Measurements from ENCODE around the gene ANO1. TPM values are rescaled to one million over a fixed set of nuclear protein-coding genes. Genes with fewer than 3 reads are reported as not detected.

Gene ANO1
- total and polyA plus RNA-seq, 2 donors (not counting 1 experiment from before 2014, with no cell fraction given) = not detected

DNA sequence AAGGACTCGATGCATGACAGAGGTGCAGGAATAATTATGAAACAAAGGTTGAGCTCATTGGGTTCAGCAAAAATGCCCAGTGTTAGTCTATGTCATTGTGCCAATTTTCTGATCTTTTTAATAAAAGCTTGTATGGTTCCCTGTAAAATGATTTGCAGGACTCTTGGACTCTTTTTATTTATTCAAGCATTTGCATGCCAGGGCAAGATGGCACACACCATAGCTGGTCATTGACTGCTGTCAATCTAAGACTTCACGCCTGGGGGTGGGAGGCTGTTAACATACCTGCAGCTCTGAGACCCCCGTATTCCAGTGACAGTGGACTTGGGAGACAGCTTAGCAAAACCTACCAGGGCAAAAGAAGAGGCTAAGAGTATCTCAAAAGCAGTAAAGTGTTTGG is 32.0 kb upstream of the ANO1 start:
- Histone ChIP-seq H4K20me1 (ENCODE audit: control insufficient read depth, insufficient read depth, low read length, poor library complexity, severe bottlenecking) (no peaks in the 10 kb centered on the region), H3K27me3 (replicated peaks in 1 of 4; ENCODE audit: control extremely low read depth in 1 of 4, control insufficient read depth in 3 of 4, insufficient read depth in 4 of 4, low read length in 3 of 4) (no peaks in the 10 kb centered on the region), H3K9ac (ENCODE audit: low read length) (no peak overlapping the region), H3K4me1 (ENCODE audit: control insufficient read depth in 2 of 2, insufficient read depth in 2 of 2, low read length in 2 of 2) (no peaks in the 10 kb centered on the region), H2AFZ (ENCODE audit: insufficient read depth, low read depth, low read length, poor library complexity, severe bottlenecking) (no peak overlapping the region), H3K79me2 (ENCODE audit: control insufficient read depth, insufficient read depth, low read length) (no peaks in the 10 kb centered on the region), H3K4me2 (replicated peaks; ENCODE audit: low read depth, low read length, poor library complexity, severe bottlenecking) (no peak overlapping the region), H3K36me3 (replicated peaks in 1 of 2; ENCODE audit: control extremely low read depth in 1 of 2, control insufficient read depth in 1 of 2, extremely low read depth in 1 of 2, insufficient read depth in 2 of 2, low read length in 1 of 2) (no peaks in the 10 kb centered on the region), H3K4me3 (ENCODE audit: control extremely low read depth in 1 of 5, extremely low read depth in 1 of 5, insufficient read depth in 1 of 5, low read depth in 2 of 5, low read length in 4 of 5) (no peak overlapping the region), H3K27ac (ENCODE audit: low read length in 2 of 2) (no peak overlapping the region), H3K9me3 (ENCODE audit: control extremely low read depth in 1 of 3, control insufficient read depth in 2 of 3, insufficient read depth in 1 of 3, low read length in 2 of 3) (peaks cover 1 to 15% (median 8%) of the 10 kb centered on the region in 3 donors)
- TF ChIP-seq, protein P1, sequence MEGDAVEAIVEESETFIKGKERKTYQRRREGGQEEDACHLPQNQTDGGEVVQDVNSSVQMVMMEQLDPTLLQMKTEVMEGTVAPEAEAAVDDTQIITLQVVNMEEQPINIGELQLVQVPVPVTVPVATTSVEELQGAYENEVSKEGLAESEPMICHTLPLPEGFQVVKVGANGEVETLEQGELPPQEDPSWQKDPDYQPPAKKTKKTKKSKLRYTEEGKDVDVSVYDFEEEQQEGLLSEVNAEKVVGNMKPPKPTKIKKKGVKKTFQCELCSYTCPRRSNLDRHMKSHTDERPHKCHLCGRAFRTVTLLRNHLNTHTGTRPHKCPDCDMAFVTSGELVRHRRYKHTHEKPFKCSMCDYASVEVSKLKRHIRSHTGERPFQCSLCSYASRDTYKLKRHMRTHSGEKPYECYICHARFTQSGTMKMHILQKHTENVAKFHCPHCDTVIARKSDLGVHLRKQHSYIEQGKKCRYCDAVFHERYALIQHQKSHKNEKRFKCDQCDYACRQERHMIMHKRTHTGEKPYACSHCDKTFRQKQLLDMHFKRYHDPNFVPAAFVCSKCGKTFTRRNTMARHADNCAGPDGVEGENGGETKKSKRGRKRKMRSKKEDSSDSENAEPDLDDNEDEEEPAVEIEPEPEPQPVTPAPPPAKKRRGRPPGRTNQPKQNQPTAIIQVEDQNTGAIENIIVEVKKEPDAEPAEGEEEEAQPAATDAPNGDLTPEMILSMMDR (IDR thresholded peaks at IDR 0.05) = no peak
- no peak for TF ChIP-seq EZH2 (IDR thresholded peaks at IDR 0.05; ENCODE audit: borderline replicate concordance, insufficient read depth, low read depth, low read length, poor library complexity, severe bottlenecking)
- no peak for DNase-seq
- H3K27ac Mint-ChIP-seq = no peak overlapping the region
- POLR2A ChIA-PET = no interaction called here
- intact Hi-C loops (cut with micrococcal nuclease) = no loop called here
- 76% methylated on average over 3 of the region's 3 CpGs for WGBS (ENCODE audit: insufficient coverage)
- H3K9me3 Mint-ChIP-seq (ENCODE audit: insufficient read depth) = peaks cover 15% of the 10 kb centered on the region
- no peak for ATAC-seq (ENCODE audit: low read depth)
- CTCF ChIA-PET = no interaction called here
- H3K4me1 Mint-ChIP-seq = no peaks in the 10 kb centered on the region
- H3K4me3 Mint-ChIP-seq = no peak overlapping the region
- peaks cover 31% of the 10 kb centered on the region for H3K27me3 Mint-ChIP-seq

DNA sequence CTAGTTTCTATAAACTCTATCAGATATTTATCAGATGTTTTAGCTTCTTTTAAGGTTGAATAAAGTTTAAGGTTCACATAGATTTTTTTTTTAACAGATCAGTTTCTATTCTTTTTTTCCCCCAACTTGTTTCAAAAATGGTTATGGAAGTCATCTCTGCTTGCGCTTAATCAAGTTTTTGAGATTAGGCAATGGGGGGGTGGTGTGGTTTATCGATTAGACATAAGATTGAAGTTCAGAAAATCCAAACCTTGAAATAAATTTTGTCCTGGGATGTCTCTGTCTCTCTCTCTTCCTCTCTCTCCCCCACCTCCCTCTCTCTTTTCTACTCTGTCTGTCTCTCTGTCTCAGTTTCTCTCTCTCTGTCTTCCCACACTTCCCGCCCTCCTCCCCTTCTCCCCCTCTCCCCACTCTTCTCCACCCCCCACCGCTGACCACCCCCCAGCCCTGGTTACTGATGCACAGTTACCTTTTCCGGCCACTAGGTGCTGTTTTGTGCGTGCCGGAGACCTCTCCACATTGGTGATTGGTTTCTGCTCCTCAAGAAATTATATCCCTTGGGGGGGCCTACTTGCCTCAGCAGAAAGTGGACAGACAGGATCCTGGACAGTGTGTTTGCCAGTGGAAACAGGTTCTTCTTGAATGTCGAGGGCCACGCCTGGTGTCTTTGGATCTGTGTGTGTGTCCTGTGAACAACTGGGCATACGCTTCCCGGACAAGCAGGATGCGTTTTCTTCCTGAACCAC is 29.7 kb upstream of the ANO1 start:
- H3K27ac Mint-ChIP-seq = no peak overlapping the region
- no peak for ATAC-seq (ENCODE audit: low read depth)
- POLR2A ChIA-PET = no interaction called here
- H4K20me1 ChIP-seq (ENCODE audit: control insufficient read depth, insufficient read depth, low read length, poor library complexity, severe bottlenecking) = no peaks in the 10 kb centered on the region
- CTCF ChIA-PET = no interaction called here
- no peak overlapping the region for H3K27ac ChIP-seq (ENCODE audit: low read length in 2 of 2)
- no peak overlapping the region for H3K4me2 ChIP-seq (replicated peaks; ENCODE audit: low read depth, low read length, poor library complexity, severe bottlenecking)
- no peaks in the 10 kb centered on the region for H3K79me2 ChIP-seq (ENCODE audit: control insufficient read depth, insufficient read depth, low read length)
- H3K9ac ChIP-seq (ENCODE audit: low read length) = no peak overlapping the region
- H3K4me1 Mint-ChIP-seq = no peaks in the 10 kb centered on the region
- intact Hi-C loops (cut with micrococcal nuclease) = no loop called here
- WGBS (ENCODE audit: insufficient coverage) = 23% methylated on average over 5 of the region's 12 CpGs
- no peak overlapping the region for H2AFZ ChIP-seq (ENCODE audit: insufficient read depth, low read depth, low read length, poor library complexity, severe bottlenecking)
- H3K9me3 Mint-ChIP-seq (ENCODE audit: insufficient read depth) = peaks cover 6% of the 10 kb centered on the region
- no peaks in the 10 kb centered on the region for H3K4me1 ChIP-seq (ENCODE audit: control insufficient read depth in 2 of 2, insufficient read depth in 2 of 2, low read length in 2 of 2)
- no peaks in the 10 kb centered on the region for H3K36me3 ChIP-seq (replicated peaks in 1 of 2; ENCODE audit: control extremely low read depth in 1 of 2, control insufficient read depth in 1 of 2, extremely low read depth in 1 of 2, insufficient read depth in 2 of 2, low read length in 1 of 2)
- TF ChIP-seq EZH2 (IDR thresholded peaks at IDR 0.05; ENCODE audit: borderline replicate concordance, insufficient read depth, low read depth, low read length, poor library complexity, severe bottlenecking) = no peak
- TF ChIP-seq, protein P1 (IDR thresholded peaks at IDR 0.05) = no peak
- no peak overlapping the region for H3K4me3 ChIP-seq (ENCODE audit: control extremely low read depth in 1 of 5, extremely low read depth in 1 of 5, insufficient read depth in 1 of 5, low read depth in 2 of 5, low read length in 4 of 5)
- DNase-seq = no peak
- H3K9me3 ChIP-seq (ENCODE audit: control extremely low read depth in 1 of 3, control insufficient read depth in 2 of 3, insufficient read depth in 1 of 3, low read length in 2 of 3) = peaks cover 0 to 1% (median 0%) of the 10 kb centered on the region in 3 donors
- peaks cover 0 to 3% (median 0%) of the 10 kb centered on the region in 4 experiments for H3K27me3 ChIP-seq (replicated peaks in 1 of 4; ENCODE audit: control extremely low read depth in 1 of 4, control insufficient read depth in 3 of 4, insufficient read depth in 4 of 4, low read length in 3 of 4)
- peaks cover 36% of the 10 kb centered on the region for H3K27me3 Mint-ChIP-seq
- H3K4me3 Mint-ChIP-seq = no peak overlapping the region

Data from B cell (primary cell).